Right atrium auricular region (tissue), 2 donors: ENCODE results near the gene ILDR1. TPM values are rescaled to one million over a fixed set of nuclear protein-coding genes. Genes with fewer than 3 reads are reported as not detected.

Experiments used
- DNase-seq: peaks from one replicate; pipeline ENCODE4 v3.0.0-alpha.2; 2019; ENCODE audit warnings: low spot score
- H3K27ac ChIP-seq, 2 donors: fragments of 200-600 bp; sonication (generic); 1 replicate in 1 of 2; 2 replicates in 1 of 2; pipeline ENCODE4 v1.5.1; 2016 to 2019
- H3K27me3 ChIP-seq, 2 donors: fragments of 200-600 bp; sonication (generic); one replicate each; pipeline versions ENCODE4 v1.5.1 to v1.6.0; 2017 to 2019
- H3K36me3 ChIP-seq: fragments of 200-600 bp; sonication (generic); one replicate; pipeline ENCODE4 v1.5.1; 2016
- H3K4me1 ChIP-seq, 2 donors: fragments of 200-600 bp; sonication (generic); one replicate each; pipeline versions ENCODE4 v1.5.1 to v1.6.0; 2017 to 2019
- H3K4me3 ChIP-seq, 2 donors: fragments of 200-600 bp; sonication (generic); 1 replicate in 1 of 2; 2 replicates in 1 of 2; pipeline ENCODE4 v1.5.1; 2017 to 2019; ENCODE audit warnings: mild to moderate bottlenecking in 1 of 2, moderate library complexity in 1 of 2
- H3K9me3 ChIP-seq, 2 donors: fragments of 200-600 bp; sonication (generic); one replicate each; pipeline ENCODE4 v1.5.1; 2019
- total RNA-seq, 2 donors: library from RNA; depleted of rRNA; stranded (reverse); fragments of >200 nt; gene quantifications; one replicate each; pipeline ENCODE4 v1.1.0, GENCODE V29; 2016
- TF ChIP-seq, protein P1 (sequence below), 2 donors: fragments of 200-600 bp; sonication (generic); IDR thresholded peaks; one replicate each; pipeline ENCODE4 v1.5.1; 2019; ENCODE audit warnings: antibody characterized with exemption in 2 of 2

ILDR1 gene
- total RNA-seq, 2 donors from 2014 or later = not detected

DNA sequence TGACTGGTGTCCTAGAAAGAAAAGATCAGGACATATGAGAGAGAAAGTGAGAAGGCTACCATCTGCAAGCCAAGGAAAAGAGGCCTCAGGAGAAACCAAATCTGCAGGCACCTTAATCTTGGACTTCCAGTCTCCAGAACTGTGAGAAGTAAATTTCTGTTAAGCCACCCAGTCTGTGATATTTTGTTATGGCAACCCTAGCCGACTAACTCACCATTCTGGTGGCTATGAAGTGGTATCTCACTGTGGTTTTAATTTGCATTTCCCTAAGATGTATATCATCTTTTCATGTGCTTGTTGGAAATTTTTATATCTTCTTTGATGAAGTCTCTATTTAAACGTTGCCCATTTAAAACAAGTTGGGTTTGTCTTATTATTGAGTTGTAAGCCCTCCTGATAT is 40.6 kb downstream of the ILDR1 start:
- no peak for DNase-seq
- Histone ChIP-seq H3K27me3 (no peaks in the 10 kb centered on the region), H3K9me3 (peaks cover 0 to 14% of the 10 kb centered on the region in 2 donors), H3K36me3 (no peaks in the 10 kb centered on the region), H3K27ac (no peak overlapping the region), H3K4me1 (no peaks in the 10 kb centered on the region), H3K4me3 (no peak overlapping the region)
- TF ChIP-seq, protein P1, sequence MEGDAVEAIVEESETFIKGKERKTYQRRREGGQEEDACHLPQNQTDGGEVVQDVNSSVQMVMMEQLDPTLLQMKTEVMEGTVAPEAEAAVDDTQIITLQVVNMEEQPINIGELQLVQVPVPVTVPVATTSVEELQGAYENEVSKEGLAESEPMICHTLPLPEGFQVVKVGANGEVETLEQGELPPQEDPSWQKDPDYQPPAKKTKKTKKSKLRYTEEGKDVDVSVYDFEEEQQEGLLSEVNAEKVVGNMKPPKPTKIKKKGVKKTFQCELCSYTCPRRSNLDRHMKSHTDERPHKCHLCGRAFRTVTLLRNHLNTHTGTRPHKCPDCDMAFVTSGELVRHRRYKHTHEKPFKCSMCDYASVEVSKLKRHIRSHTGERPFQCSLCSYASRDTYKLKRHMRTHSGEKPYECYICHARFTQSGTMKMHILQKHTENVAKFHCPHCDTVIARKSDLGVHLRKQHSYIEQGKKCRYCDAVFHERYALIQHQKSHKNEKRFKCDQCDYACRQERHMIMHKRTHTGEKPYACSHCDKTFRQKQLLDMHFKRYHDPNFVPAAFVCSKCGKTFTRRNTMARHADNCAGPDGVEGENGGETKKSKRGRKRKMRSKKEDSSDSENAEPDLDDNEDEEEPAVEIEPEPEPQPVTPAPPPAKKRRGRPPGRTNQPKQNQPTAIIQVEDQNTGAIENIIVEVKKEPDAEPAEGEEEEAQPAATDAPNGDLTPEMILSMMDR (IDR thresholded peaks at IDR 0.05) = no peak

DNA sequence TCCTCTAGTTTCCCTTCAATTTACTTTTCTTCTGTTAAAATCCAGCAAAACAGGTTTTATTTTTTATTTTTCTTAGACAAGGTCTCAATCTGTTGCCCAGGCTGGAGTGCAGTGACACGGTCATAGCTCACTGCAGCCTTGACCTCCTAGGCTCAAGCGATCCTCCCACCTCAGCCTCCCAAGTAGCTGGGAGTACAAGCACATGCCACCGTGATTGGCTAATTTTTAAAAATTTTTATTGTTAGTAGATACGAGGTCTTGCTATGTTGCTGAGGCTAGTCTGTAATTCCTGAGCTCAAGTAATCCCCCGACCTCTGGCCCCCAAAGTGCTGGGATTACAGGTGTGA is 41.6 kb downstream of the ILDR1 start:
- no peak for DNase-seq
- TF ChIP-seq, protein P1 (IDR thresholded peaks at IDR 0.05) = no peak
- Histone ChIP-seq H3K36me3 (no peaks in the 10 kb centered on the region), H3K4me3 (no peak overlapping the region), H3K27me3 (no peaks in the 10 kb centered on the region), H3K9me3 (peaks cover 0 to 14% of the 10 kb centered on the region in 2 donors), H3K27ac (no peak overlapping the region), H3K4me1 (no peaks in the 10 kb centered on the region)

GRCh38 chr3:121979734-121980449 is 42.2 kb downstream of the ILDR1 start:
- peaks cover 0 to 17% of the 10 kb centered on the region in 2 donors for H3K9me3 ChIP-seq
- no peak overlapping the region for H3K27ac ChIP-seq
- TF ChIP-seq, protein P1 (IDR thresholded peaks at IDR 0.05) = no peak
- H3K27me3 ChIP-seq = no peaks in the 10 kb centered on the region
- no peaks in the 10 kb centered on the region for H3K4me1 ChIP-seq
- H3K36me3 ChIP-seq = no peaks in the 10 kb centered on the region
- no peak overlapping the region for H3K4me3 ChIP-seq
- DNase-seq = no peak

- Histone ChIP-seq H3K4me3 (no peak overlapping the region), H3K27ac (no peak overlapping the region), H3K27me3 (no peaks in the 10 kb centered on the region), H3K36me3 (no peaks in the 10 kb centered on the region), H3K9me3 (peaks cover 0 to 21% of the 10 kb centered on the region in 2 donors), H3K4me1 (no peaks in the 10 kb centered on the region)
- TF ChIP-seq, protein P1 (IDR thresholded peaks at IDR 0.05) = no peak
- DNase-seq = no peak
Measured at GRCh38 chr3:121979246-121979645, 42.8 kb downstream of the ILDR1 start.

DNA sequence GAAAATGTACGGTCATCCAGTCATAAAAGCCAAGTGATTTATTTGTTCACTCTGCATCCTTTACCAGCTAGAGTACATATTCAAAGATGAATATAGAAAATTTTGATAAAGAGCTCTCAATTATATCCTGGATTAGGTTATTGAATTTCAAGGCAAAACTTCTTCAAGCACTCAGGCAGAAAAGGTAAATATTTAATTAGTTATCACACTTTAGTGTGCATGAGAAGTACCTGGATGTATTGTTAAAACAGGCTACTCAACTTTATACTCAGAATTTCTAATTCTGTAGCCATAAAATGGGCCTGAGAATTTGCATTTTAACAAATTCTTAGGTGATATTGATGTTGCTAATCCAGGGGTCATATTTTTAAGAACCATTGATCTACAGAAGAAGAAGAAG is 45.3 kb downstream of the ILDR1 start:
- no peak overlapping the region for H3K4me3 ChIP-seq
- H3K4me1 ChIP-seq = no peaks in the 10 kb centered on the region
- no peak overlapping the region for H3K27ac ChIP-seq
- H3K9me3 ChIP-seq = peaks cover 0 to 7% of the 10 kb centered on the region in 2 donors
- TF ChIP-seq, protein P1 (IDR thresholded peaks at IDR 0.05) = no peak
- no peaks in the 10 kb centered on the region for H3K36me3 ChIP-seq
- no peaks in the 10 kb centered on the region for H3K27me3 ChIP-seq
- DNase-seq = no peak
